Cardiac fibroblast (primary cell): ENCODE measurements around the gene MICB.

Experiments
- DNase-seq, 2 donors: peaks; one replicate each; pipeline versions ENCODE4 v3.0.0 to v3.0.0-alpha.2; 2010; ENCODE audit warnings: low read depth in 2 of 2
- H3K4me3 ChIP-seq, 2 donors: replicated peaks in 1 of 2; 1 replicate in 1 of 2; 2 replicates in 1 of 2; pipeline ENCODE4 v1.5.1; 2011; ENCODE audit warnings: low read depth in 2 of 2, low read length in 2 of 2, mild to moderate bottlenecking in 2 of 2, moderate library complexity in 1 of 2
- TF ChIP-seq, protein P1 (sequence below): IDR thresholded peaks from one replicate; pipeline ENCODE4 v1.5.1; 2011; ENCODE audit warnings: low read depth, mild to moderate bottlenecking, low read length, inconsistent platforms

MICB gene

DNA sequence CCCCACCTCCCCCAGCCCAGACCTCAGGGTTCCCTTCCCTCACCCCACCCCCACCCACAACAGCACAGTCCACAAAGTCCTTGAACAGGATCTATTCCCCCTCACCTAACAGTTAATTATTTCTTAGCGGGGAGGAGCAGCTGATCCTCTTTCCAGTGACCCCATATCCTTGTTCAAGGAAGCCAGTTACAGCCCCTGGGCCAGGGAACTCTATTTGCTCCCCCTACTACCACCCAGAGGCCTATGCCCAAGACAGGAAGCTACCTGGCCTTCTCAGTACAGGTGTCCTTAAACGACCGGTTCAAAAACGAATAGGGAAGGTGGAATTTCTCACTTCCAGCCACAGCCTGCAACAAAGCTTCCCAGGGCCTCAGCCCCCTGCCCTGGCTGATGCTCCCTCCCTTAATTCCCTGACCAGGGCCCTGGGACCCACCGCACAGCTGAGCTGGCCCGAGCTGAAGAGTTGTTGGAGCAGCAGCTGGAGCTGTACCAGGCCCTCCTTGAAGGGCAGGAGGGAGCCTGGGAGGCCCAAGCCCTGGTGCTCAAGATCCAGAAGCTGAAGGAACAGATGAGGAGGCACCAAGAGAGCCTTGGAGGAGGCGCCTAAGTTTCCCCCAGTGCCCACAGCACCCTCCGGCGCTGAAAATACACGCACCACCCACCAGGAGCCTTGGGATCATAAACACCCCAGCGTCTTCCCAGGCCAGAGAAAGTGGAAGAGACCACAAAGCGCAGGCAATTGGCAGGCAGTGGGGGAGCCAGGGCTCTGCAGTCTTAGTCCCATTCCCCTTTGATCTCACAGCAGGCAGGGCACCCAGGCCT is 31.6 kb downstream of the MICB start:
- TF ChIP-seq, protein P1, sequence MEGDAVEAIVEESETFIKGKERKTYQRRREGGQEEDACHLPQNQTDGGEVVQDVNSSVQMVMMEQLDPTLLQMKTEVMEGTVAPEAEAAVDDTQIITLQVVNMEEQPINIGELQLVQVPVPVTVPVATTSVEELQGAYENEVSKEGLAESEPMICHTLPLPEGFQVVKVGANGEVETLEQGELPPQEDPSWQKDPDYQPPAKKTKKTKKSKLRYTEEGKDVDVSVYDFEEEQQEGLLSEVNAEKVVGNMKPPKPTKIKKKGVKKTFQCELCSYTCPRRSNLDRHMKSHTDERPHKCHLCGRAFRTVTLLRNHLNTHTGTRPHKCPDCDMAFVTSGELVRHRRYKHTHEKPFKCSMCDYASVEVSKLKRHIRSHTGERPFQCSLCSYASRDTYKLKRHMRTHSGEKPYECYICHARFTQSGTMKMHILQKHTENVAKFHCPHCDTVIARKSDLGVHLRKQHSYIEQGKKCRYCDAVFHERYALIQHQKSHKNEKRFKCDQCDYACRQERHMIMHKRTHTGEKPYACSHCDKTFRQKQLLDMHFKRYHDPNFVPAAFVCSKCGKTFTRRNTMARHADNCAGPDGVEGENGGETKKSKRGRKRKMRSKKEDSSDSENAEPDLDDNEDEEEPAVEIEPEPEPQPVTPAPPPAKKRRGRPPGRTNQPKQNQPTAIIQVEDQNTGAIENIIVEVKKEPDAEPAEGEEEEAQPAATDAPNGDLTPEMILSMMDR: no peak
- no peak overlapping the region for H3K4me3 ChIP-seq
- DNase-seq: no peak

GRCh38 chr6:31530659-31531058 is 32.7 kb downstream of the MICB start:
- H3K4me3 ChIP-seq: no peak overlapping the region
- TF ChIP-seq, protein P1: no peak
- DNase-seq: no peak

DNA sequence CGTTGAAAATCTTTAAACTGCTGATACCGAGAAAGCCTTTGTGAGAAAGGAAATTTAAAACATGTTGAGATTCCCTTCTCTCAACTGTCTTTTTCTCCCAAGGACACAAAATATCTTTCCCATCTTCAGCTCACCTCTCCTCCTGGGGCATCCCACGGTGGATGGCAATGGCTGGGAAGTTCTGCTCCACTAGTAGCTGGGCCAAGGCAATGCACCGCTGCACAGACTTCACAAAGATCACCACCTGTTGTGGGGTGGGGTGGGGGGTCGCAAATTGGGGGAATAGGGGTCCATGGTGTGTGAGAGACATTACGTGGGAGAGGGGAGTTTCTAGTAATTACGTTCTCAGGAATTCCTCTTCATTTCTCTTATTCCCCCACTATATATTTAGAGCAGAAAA is 33.2 kb downstream of the MICB start:
- DNase-seq: no peak
- H3K4me3 ChIP-seq: no peak overlapping the region
- TF ChIP-seq, protein P1: no peak

GRCh38 chr6:31531771-31532643 is 34.1 kb downstream of the MICB start:
- H3K4me3 ChIP-seq: no peak overlapping the region
- TF ChIP-seq, protein P1: no peak
- no peak for DNase-seq

DNA sequence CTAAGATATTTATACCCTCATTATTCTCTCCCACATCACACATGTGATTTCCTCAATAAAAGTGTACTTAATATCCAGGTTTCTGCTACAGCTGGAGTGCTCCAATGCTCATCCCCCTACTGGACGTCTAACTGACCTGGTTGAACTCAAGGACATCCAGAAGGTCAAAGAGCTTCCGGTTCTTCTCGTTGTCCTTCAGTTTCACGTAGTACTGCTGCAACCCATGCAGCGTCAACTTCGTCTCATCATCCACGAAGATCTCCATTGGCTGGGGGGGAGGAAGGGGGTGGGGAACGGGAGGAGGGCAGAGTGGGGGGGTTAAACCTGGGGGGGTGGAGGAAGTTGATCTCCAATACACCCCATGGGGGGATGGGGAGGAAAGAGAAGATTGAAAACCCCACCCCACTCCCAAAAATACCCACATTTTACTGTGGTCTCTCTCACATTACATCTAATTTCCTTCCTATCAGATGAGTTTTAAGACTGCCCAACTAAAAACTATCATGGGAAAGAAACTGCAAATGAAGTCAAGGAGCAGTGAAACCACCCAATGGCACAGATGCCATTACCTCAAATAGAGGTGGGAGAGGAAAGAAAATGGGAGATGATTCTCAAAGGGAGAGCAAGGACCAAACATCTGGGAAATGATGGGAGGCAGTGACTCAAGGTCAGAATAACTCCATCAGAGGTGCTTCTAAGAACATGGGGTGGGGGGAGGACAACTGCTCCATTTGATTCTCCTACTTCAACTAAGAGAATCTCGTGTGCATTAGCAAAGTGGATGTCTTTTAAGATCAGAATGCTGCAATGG is 34.9 kb downstream of the MICB start:
- DNase-seq: no peak
- TF ChIP-seq, protein P1: no peak
- no peak overlapping the region for H3K4me3 ChIP-seq

GRCh38 chr6:31533455-31533841 is 35.5 kb downstream of the MICB start:
- DNase-seq: no peak
- TF ChIP-seq, protein P1: no peak
- H3K4me3 ChIP-seq: no peak overlapping the region
